Measurements from ENCODE around the gene GPC6. TPM values are rescaled to one million over a fixed set of nuclear protein-coding genes. Genes with fewer than 3 reads are reported as not detected.

The GPC6 gene
- total and polyA plus RNA-seq, 5 donors from 2014 or later: not detected

DNA sequence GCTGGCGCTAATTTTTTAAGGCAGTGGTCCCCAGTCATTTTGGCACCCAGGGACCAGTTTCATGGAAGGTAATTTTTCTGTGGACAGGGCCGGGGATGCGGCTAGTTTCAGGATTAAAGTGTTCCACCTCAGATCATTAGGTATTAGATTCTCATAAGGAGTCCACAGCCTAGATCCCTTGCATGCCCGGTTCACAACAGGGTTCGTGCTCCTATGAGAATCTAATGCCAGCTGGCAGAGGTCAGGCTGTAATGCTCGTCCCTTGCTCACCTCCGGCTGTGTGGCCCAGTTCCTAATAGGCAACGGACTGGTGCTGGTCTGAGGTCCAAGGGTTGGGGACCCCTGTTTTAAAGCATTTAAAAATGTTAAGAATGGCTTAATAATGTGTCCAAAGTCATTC, 54.1 kb downstream of the GPC6 start:
- Histone ChIP-seq H3K36me3 (ENCODE audit: control insufficient read depth, insufficient read depth, low read length) (no peaks in the 10 kb centered on the region), H3K4me3 (ENCODE audit: low read depth, low read length) (no peak overlapping the region), H3K9me3 (ENCODE audit: control insufficient read depth in 2 of 2, low read length in 2 of 2) (no peaks in the 10 kb centered on the region), H3K27ac (ENCODE audit: insufficient read depth, low read length, poor library complexity, severe bottlenecking) (no peak overlapping the region), H3K27me3 (ENCODE audit: control insufficient read depth, insufficient read depth, low read length) (no peaks in the 10 kb centered on the region), H3K4me1 (ENCODE audit: control insufficient read depth, insufficient read depth, low read length, poor library complexity, severe bottlenecking) (no peaks in the 10 kb centered on the region)
- no peaks in the 10 kb centered on the region for H3K27me3 Mint-ChIP-seq
- no peak overlapping the region for H3K27ac Mint-ChIP-seq
- H3K9me3 Mint-ChIP-seq: peaks cover 0 to 4% (median 0%) of the 10 kb centered on the region in 7 donors
- no peaks in the 10 kb centered on the region for H3K36me3 Mint-ChIP-seq
- H3K4me3 Mint-ChIP-seq: no peak overlapping the region
- ATAC-seq (ENCODE audit: low read depth in 2 of 2) (no peak), DNase-seq (no peak)
- no peaks in the 10 kb centered on the region for H3K4me1 Mint-ChIP-seq

DNA sequence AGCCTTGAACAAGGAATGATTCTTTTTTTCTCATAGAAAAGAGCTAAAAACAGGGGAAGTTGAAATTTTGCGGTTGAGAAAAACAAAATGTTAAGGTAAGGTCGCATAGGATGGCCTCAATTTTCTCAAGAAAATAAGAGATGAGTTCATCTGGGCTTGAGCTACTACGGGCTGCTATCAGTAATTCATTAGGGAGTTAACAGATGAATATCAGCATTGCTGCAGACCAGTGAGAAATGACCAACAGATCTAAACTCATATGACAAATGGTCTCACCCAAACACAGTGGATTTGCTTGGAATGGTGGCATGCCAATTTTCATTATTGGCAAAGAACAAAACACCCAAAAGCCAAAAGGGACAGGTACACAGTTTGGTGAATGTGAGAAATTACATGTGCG, 56.6 kb downstream of the GPC6 start:
- no peaks in the 10 kb centered on the region for H3K9me3 ChIP-seq (ENCODE audit: control insufficient read depth in 2 of 2, low read length in 2 of 2)
- DNase-seq (no peak), ATAC-seq (ENCODE audit: low read depth in 2 of 2) (no peak)
- Mint-ChIP-seq H3K36me3 (no peaks in the 10 kb centered on the region), H3K27ac (no peak overlapping the region), H3K4me3 (no peak overlapping the region), H3K9me3 (no peaks in the 10 kb centered on the region), H3K4me1 (no peaks in the 10 kb centered on the region), H3K27me3 (no peaks in the 10 kb centered on the region)
- no peak overlapping the region for H3K27ac ChIP-seq (ENCODE audit: insufficient read depth, low read length, poor library complexity, severe bottlenecking)
- H3K27me3 ChIP-seq (ENCODE audit: control insufficient read depth, insufficient read depth, low read length): no peaks in the 10 kb centered on the region
- no peaks in the 10 kb centered on the region for H3K4me1 ChIP-seq (ENCODE audit: control insufficient read depth, insufficient read depth, low read length, poor library complexity, severe bottlenecking)
- H3K36me3 ChIP-seq (ENCODE audit: control insufficient read depth, insufficient read depth, low read length): no peaks in the 10 kb centered on the region
- no peak overlapping the region for H3K4me3 ChIP-seq (ENCODE audit: low read depth, low read length)

GRCh38 chr13:93284064-93284463, 57.5 kb downstream of the GPC6 start:
- Mint-ChIP-seq H3K27me3 (no peaks in the 10 kb centered on the region), H3K36me3 (no peaks in the 10 kb centered on the region), H3K27ac (no peak overlapping the region), H3K4me1 (no peaks in the 10 kb centered on the region), H3K4me3 (no peak overlapping the region), H3K9me3 (no peaks in the 10 kb centered on the region)
- Histone ChIP-seq H3K27me3 (ENCODE audit: control insufficient read depth, insufficient read depth, low read length) (no peaks in the 10 kb centered on the region), H3K9me3 (ENCODE audit: control insufficient read depth in 2 of 2, low read length in 2 of 2) (no peaks in the 10 kb centered on the region), H3K36me3 (ENCODE audit: control insufficient read depth, insufficient read depth, low read length) (no peaks in the 10 kb centered on the region), H3K4me3 (ENCODE audit: low read depth, low read length) (no peak overlapping the region), H3K27ac (ENCODE audit: insufficient read depth, low read length, poor library complexity, severe bottlenecking) (no peak overlapping the region), H3K4me1 (ENCODE audit: control insufficient read depth, insufficient read depth, low read length, poor library complexity, severe bottlenecking) (no peaks in the 10 kb centered on the region)
- no peak for ATAC-seq (ENCODE audit: low read depth in 2 of 2)
- DNase-seq: no peak

DNA sequence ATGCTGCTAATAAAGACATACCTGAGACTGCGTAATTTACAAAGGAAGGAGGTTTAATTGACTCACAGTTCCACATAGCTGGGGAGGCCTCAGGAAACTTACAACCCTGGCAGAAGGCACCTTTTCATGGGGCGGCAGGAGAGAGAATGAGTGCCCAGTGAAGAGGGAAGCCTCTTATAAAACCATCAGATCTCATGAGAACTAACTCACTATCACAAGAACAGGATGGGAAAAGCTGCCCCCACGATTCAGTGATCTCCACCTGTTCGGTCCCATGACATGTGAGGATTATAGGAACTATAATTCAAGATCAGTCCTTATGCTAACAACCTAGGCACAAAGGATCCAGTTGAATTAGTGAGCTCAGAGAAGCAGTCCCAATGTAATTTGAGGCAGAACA, 59.4 kb downstream of the GPC6 start:
- Mint-ChIP-seq H3K27ac (no peak overlapping the region), H3K9me3 (no peaks in the 10 kb centered on the region), H3K36me3 (no peaks in the 10 kb centered on the region), H3K4me1 (no peaks in the 10 kb centered on the region), H3K4me3 (no peak overlapping the region), H3K27me3 (no peaks in the 10 kb centered on the region)
- Histone ChIP-seq H3K36me3 (ENCODE audit: control insufficient read depth, insufficient read depth, low read length) (no peaks in the 10 kb centered on the region), H3K4me1 (ENCODE audit: control insufficient read depth, insufficient read depth, low read length, poor library complexity, severe bottlenecking) (no peaks in the 10 kb centered on the region), H3K9me3 (ENCODE audit: control insufficient read depth in 2 of 2, low read length in 2 of 2) (no peaks in the 10 kb centered on the region), H3K27ac (ENCODE audit: insufficient read depth, low read length, poor library complexity, severe bottlenecking) (no peak overlapping the region), H3K27me3 (ENCODE audit: control insufficient read depth, insufficient read depth, low read length) (no peaks in the 10 kb centered on the region), H3K4me3 (ENCODE audit: low read depth, low read length) (no peak overlapping the region)
- DNase-seq: no peak
- no peak for ATAC-seq (ENCODE audit: low read depth in 2 of 2)

DNA sequence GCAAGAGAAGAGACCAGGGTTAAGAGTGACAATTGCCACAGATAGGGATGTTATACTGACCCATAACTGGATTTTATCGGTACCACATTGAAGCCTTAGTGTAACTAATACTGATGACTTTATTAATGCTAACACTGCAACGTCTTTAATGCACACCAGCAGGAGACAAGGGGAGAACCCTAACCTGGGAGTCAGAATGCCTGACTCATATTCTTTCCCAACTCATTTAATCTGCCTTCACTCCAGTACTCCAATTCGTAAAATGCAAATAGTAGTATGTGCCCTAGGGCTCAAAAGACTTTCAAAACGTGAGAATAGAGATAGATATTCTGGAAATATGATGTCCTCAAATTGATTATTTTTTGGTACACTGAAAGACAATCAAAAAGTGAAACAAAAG, 62.4 kb downstream of the GPC6 start:
- Histone ChIP-seq H3K4me3 (ENCODE audit: low read depth, low read length) (no peak overlapping the region), H3K4me1 (ENCODE audit: control insufficient read depth, insufficient read depth, low read length, poor library complexity, severe bottlenecking) (no peaks in the 10 kb centered on the region), H3K27me3 (ENCODE audit: control insufficient read depth, insufficient read depth, low read length) (no peaks in the 10 kb centered on the region), H3K36me3 (ENCODE audit: control insufficient read depth, insufficient read depth, low read length) (no peaks in the 10 kb centered on the region), H3K9me3 (ENCODE audit: control insufficient read depth in 2 of 2, low read length in 2 of 2) (no peaks in the 10 kb centered on the region), H3K27ac (ENCODE audit: insufficient read depth, low read length, poor library complexity, severe bottlenecking) (no peak overlapping the region)
- Mint-ChIP-seq H3K27ac (no peak overlapping the region), H3K36me3 (no peaks in the 10 kb centered on the region), H3K27me3 (no peaks in the 10 kb centered on the region), H3K9me3 (no peaks in the 10 kb centered on the region), H3K4me3 (no peak overlapping the region), H3K4me1 (no peaks in the 10 kb centered on the region)
- DNase-seq (no peak), ATAC-seq (ENCODE audit: low read depth in 2 of 2) (no peak)

DNA sequence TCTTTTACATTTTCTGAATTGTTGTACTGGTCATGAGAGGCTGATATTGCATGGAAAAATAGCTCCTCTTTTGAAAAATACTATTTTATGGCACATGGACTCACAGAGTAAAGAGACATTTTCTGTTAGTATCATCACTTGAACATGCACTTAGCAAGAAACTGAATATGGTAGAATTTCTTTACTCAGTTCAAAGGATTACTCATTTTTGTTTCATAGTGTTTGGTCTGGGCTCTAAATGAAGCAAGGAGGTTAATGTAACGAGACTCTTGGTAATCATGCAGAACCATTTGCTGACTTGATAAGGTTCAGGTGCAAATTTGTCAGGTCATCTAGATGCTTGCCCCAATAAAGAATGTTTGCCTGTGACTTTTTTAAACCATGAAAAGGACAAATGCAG, 63.2 kb downstream of the GPC6 start:
- H3K4me1 Mint-ChIP-seq: no peaks in the 10 kb centered on the region
- no peaks in the 10 kb centered on the region for H3K36me3 ChIP-seq (ENCODE audit: control insufficient read depth, insufficient read depth, low read length)
- no peaks in the 10 kb centered on the region for H3K9me3 ChIP-seq (ENCODE audit: control insufficient read depth in 2 of 2, low read length in 2 of 2)
- ATAC-seq (ENCODE audit: low read depth in 2 of 2) (no peak), DNase-seq (no peak)
- peaks cover 0 to 3% (median 0%) of the 10 kb centered on the region in 7 donors for H3K9me3 Mint-ChIP-seq
- no peaks in the 10 kb centered on the region for H3K27me3 Mint-ChIP-seq
- H3K27ac ChIP-seq (ENCODE audit: insufficient read depth, low read length, poor library complexity, severe bottlenecking): no peak overlapping the region
- H3K27ac Mint-ChIP-seq: no peak overlapping the region
- no peak overlapping the region for H3K4me3 Mint-ChIP-seq
- no peaks in the 10 kb centered on the region for H3K4me1 ChIP-seq (ENCODE audit: control insufficient read depth, insufficient read depth, low read length, poor library complexity, severe bottlenecking)
- H3K36me3 Mint-ChIP-seq: no peaks in the 10 kb centered on the region
- H3K4me3 ChIP-seq (ENCODE audit: low read depth, low read length): no peak overlapping the region
- H3K27me3 ChIP-seq (ENCODE audit: control insufficient read depth, insufficient read depth, low read length): no peaks in the 10 kb centered on the region

DNA sequence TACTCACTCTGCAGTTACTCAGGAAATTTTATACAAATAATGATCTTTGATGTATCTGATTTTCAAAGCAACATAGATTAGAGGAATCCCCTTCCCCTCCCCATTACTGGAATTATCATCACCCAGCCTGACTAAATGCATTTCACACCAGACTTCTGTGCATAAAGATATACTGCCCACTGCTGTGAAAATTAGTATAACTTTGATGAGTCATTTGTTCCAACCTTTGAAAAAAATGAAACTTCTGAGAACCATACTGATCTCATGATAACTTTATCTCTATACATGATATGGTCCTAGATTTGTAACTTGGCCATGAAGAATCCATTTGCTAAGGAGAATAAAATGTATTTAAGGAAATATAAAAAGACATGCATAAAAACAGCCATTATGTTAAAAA, 63.9 kb downstream of the GPC6 start:
- Mint-ChIP-seq H3K36me3 (no peaks in the 10 kb centered on the region), H3K4me1 (no peaks in the 10 kb centered on the region), H3K4me3 (no peak overlapping the region), H3K27me3 (no peaks in the 10 kb centered on the region), H3K27ac (no peak overlapping the region), H3K9me3 (peaks cover 0 to 3% (median 0%) of the 10 kb centered on the region in 7 donors)
- DNase-seq: no peak
- no peak overlapping the region for H3K4me3 ChIP-seq (ENCODE audit: low read depth, low read length)
- no peaks in the 10 kb centered on the region for H3K4me1 ChIP-seq (ENCODE audit: control insufficient read depth, insufficient read depth, low read length, poor library complexity, severe bottlenecking)
- no peaks in the 10 kb centered on the region for H3K27me3 ChIP-seq (ENCODE audit: control insufficient read depth, insufficient read depth, low read length)
- H3K9me3 ChIP-seq (ENCODE audit: control insufficient read depth in 2 of 2, low read length in 2 of 2): no peaks in the 10 kb centered on the region
- no peaks in the 10 kb centered on the region for H3K36me3 ChIP-seq (ENCODE audit: control insufficient read depth, insufficient read depth, low read length)
- H3K27ac ChIP-seq (ENCODE audit: insufficient read depth, low read length, poor library complexity, severe bottlenecking): no peak overlapping the region
- ATAC-seq (ENCODE audit: low read depth in 2 of 2): no peak

DNA sequence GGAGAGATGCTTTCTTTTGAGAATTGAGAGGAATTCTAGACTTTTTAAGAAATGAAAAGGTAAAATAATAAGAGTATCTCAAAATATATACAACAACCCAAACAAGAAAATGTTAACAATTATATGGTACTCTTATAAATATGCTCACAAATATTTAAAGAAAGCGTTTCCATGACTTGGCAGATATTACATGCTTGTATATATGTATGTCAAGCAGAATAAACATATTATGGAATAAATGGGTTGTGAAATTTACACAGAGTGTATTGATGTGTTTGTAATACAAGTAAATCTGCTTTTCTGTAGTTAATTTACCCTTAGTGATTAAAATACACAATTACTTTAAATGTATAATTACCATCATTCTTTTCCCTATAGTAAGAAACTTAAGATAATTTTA, 65.8 kb downstream of the GPC6 start:
- Histone ChIP-seq H3K36me3 (ENCODE audit: control insufficient read depth, insufficient read depth, low read length) (no peaks in the 10 kb centered on the region), H3K27ac (ENCODE audit: insufficient read depth, low read length, poor library complexity, severe bottlenecking) (no peak overlapping the region), H3K4me3 (ENCODE audit: low read depth, low read length) (no peak overlapping the region), H3K9me3 (ENCODE audit: control insufficient read depth in 2 of 2, low read length in 2 of 2) (no peaks in the 10 kb centered on the region), H3K4me1 (ENCODE audit: control insufficient read depth, insufficient read depth, low read length, poor library complexity, severe bottlenecking) (no peaks in the 10 kb centered on the region), H3K27me3 (ENCODE audit: control insufficient read depth, insufficient read depth, low read length) (no peaks in the 10 kb centered on the region)
- Mint-ChIP-seq H3K9me3 (peaks cover 0 to 7% (median 0%) of the 10 kb centered on the region in 7 donors), H3K27ac (no peak overlapping the region), H3K4me1 (no peaks in the 10 kb centered on the region), H3K36me3 (no peaks in the 10 kb centered on the region), H3K4me3 (no peak overlapping the region), H3K27me3 (no peaks in the 10 kb centered on the region)
- ATAC-seq (ENCODE audit: low read depth in 2 of 2) (no peak), DNase-seq (no peak)

All from CD4-positive, CD25-positive, alpha-beta regulatory T cell (primary cell).